ENCODE data around the gene ADARB2. TPM values are rescaled to one million over a fixed set of nuclear protein-coding genes. Genes with fewer than 3 reads are reported as not detected.

Gene ADARB2
- total RNA-seq, 4 donors from 2014 or later = 0.80 to 4.9 (median 2.3) TPM

DNA sequence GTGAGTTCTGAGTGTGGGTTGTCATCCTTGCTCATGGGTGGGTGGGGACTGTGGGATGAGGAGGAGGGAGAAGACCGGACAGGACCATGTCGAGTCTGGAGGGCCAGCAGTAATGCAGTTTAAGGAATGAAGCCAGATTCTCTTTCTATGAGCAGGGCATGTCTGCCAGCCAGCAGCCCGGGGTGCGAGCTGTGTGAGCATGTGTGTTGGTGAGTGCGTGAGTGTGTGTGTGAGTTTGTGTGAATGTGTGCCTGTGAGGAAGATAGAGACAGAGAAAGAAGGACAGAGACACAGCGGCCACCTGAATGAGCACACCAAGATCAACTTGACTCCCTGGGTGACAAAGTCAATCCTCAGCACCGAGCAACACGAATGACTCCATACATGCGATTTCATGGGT lies 52.3 kb downstream of the ADARB2 start:
- intact Hi-C loops (cut with DNase I; ENCODE audit: low total_unique reads) (no loop called here), in situ Hi-C loops (cut with MboI; ENCODE audit: low pct_ligation_motif_present in 1 of 4, low pct_unique_long_range_greater_than_20kb in 1 of 4, low sequenced_read_pairs in 3 of 4) (no loop called here)
- TF ChIP-seq, protein P1, sequence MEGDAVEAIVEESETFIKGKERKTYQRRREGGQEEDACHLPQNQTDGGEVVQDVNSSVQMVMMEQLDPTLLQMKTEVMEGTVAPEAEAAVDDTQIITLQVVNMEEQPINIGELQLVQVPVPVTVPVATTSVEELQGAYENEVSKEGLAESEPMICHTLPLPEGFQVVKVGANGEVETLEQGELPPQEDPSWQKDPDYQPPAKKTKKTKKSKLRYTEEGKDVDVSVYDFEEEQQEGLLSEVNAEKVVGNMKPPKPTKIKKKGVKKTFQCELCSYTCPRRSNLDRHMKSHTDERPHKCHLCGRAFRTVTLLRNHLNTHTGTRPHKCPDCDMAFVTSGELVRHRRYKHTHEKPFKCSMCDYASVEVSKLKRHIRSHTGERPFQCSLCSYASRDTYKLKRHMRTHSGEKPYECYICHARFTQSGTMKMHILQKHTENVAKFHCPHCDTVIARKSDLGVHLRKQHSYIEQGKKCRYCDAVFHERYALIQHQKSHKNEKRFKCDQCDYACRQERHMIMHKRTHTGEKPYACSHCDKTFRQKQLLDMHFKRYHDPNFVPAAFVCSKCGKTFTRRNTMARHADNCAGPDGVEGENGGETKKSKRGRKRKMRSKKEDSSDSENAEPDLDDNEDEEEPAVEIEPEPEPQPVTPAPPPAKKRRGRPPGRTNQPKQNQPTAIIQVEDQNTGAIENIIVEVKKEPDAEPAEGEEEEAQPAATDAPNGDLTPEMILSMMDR (IDR thresholded peaks at IDR 0.05) = no peak
- TF ChIP-seq EP300 (IDR thresholded peaks at IDR 0.05; ENCODE audit: low read depth) (no peak), POLR2A (IDR thresholded peaks at IDR 0.05) (no peak), POLR2AphosphoS5 (IDR thresholded peaks at IDR 0.05) (no peak)
- DNase-seq = no peak
- Histone ChIP-seq H3K36me3 (no peaks in the 10 kb centered on the region), H3K9me3 (no peaks in the 10 kb centered on the region), H3K4me1 (no peaks in the 10 kb centered on the region), H3K27me3 (no peaks in the 10 kb centered on the region), H3K27ac (no peak overlapping the region), H3K4me3 (no peak overlapping the region)
- 93 to 94% methylated on average over 9 of the region's 9 CpGs for WGBS, 2 donors (ENCODE audit: low coverage in 1 of 2)

DNA sequence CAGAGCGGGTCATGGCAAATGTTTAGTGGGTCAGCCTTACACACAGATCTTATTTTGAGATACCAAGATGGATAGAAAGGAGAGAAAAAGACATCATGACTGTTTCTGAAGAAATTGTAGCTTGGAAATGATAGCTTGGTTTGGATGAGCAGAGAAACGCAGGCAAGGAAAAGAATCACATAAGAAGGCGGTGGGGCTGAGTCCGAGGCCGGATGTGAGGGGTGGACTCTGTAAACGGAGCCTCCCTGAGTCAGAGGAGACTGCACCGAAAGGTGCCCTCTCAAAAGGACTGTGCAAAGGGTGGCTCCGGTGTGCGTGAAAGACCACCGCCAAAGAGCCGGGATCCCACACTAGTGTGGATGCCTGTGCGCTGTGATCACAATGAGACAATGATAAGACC lies 53.7 kb downstream of the ADARB2 start:
- WGBS, 2 donors (ENCODE audit: low coverage in 1 of 2) = 89 to 97% methylated on average over 8 to 12 of the region's 12 CpGs
- Histone ChIP-seq H3K4me1 (no peaks in the 10 kb centered on the region), H3K36me3 (no peaks in the 10 kb centered on the region), H3K27ac (no peak overlapping the region), H3K4me3 (no peak overlapping the region), H3K9me3 (no peaks in the 10 kb centered on the region), H3K27me3 (no peaks in the 10 kb centered on the region)
- TF ChIP-seq EP300 (IDR thresholded peaks at IDR 0.05; ENCODE audit: low read depth) (no peak), POLR2AphosphoS5 (IDR thresholded peaks at IDR 0.05) (no peak)
- TF ChIP-seq, protein P1 (IDR thresholded peaks at IDR 0.05) = no peak
- no peak for DNase-seq
- intact Hi-C loops (cut with DNase I; ENCODE audit: low total_unique reads) (no loop called here), in situ Hi-C loops (cut with MboI; ENCODE audit: low pct_ligation_motif_present in 1 of 4, low pct_unique_long_range_greater_than_20kb in 1 of 4, low sequenced_read_pairs in 3 of 4) (no loop called here)

DNA sequence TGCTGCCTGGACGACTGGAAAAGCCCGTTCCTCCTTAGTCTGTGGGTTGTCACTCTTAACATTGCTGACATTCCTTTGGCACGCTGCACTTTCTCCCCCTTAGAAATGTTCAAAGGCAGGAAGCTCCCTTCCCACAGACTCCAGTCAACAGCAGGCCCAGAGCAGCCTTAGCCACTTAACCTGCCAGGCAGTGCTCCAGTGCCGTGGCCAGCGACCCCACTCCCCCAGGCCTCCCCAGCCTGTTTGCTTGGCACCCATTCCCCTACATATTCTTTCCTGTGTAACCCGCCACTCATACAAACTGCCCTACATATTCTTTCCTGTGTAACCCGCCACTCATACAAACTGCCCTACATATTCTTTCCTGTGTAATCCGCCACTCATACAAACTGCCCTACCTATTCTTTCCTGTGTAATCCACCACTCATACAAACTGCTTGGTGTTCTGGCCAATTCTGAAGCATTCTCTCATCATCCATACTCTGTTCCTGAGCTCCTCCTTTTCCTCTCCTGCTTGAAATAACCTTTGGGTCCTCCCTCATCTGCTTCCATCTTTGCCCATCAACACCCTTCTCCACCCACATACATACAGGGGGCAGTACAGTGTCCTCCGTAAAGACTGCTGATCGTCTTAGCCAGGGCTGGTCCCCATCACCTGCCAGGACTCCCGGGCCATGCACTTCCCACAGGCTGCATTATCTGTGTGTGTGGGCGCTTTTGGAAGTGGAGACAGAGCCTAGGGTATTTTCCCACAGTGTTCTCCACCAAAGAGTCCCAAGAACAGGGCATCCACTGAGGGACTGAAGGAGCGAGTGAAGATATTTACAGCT lies 57.3 kb downstream of the ADARB2 start:
- WGBS, 2 donors (ENCODE audit: low coverage in 1 of 2) = 65 to 74% methylated on average over 13 of the region's 13 CpGs
- Histone ChIP-seq H3K9me3 (no peaks in the 10 kb centered on the region), H3K4me1 (no peaks in the 10 kb centered on the region), H3K4me3 (no peak overlapping the region), H3K27me3 (no peaks in the 10 kb centered on the region), H3K36me3 (no peaks in the 10 kb centered on the region), H3K27ac (no peak overlapping the region)
- in situ Hi-C loops (cut with MboI; ENCODE audit: low pct_ligation_motif_present in 1 of 4, low pct_unique_long_range_greater_than_20kb in 1 of 4, low sequenced_read_pairs in 3 of 4) = no loop called here
- no peak for DNase-seq
- intact Hi-C loops (cut with DNase I; ENCODE audit: low total_unique reads) = no loop called here
- TF ChIP-seq, protein P1 (IDR thresholded peaks at IDR 0.05) = no peak
- no peak for TF ChIP-seq POLR2AphosphoS5 (IDR thresholded peaks at IDR 0.05)
- TF ChIP-seq EP300 (IDR thresholded peaks at IDR 0.05; ENCODE audit: low read depth) = no peak
- no peak for TF ChIP-seq POLR2A (IDR thresholded peaks at IDR 0.05)

DNA sequence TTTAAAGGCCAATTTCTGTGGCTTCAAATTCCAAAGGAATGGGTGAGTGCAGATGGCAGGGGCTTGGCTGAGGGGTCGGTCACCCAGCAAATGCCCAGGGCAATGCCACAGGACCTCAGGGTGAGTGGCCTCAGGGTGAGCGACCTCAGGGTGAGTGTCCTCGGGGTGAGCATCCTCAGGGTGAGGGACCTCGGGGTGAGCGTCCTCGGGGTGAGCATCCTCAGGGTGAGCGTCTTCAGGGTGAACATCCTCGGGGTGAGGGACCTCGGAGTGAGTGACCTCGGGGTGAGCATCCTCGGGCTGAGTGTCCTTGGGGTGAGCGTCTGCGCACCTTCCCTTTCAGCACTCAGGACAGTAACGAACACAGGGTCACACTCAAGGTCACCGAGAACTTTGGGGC lies 59.2 kb downstream of the ADARB2 start:
- H3K4me1 ChIP-seq = no peaks in the 10 kb centered on the region
- intact Hi-C loops (cut with DNase I; ENCODE audit: low total_unique reads) = no loop called here
- WGBS, 2 donors (ENCODE audit: low coverage in 1 of 2) = 78 to 86% methylated on average over 2 to 15 of the region's 15 CpGs
- H3K36me3 ChIP-seq = no peaks in the 10 kb centered on the region
- no peaks in the 10 kb centered on the region for H3K27me3 ChIP-seq
- no peak overlapping the region for H3K27ac ChIP-seq
- no peaks in the 10 kb centered on the region for H3K9me3 ChIP-seq
- no peak for DNase-seq
- H3K4me3 ChIP-seq = no peak overlapping the region
- in situ Hi-C loops (cut with MboI; ENCODE audit: low pct_ligation_motif_present in 1 of 4, low pct_unique_long_range_greater_than_20kb in 1 of 4, low sequenced_read_pairs in 3 of 4) = no loop called here
- TF ChIP-seq POLR2A (IDR thresholded peaks at IDR 0.05) (no peak), POLR2AphosphoS5 (IDR thresholded peaks at IDR 0.05) (no peak), EP300 (IDR thresholded peaks at IDR 0.05; ENCODE audit: low read depth) (no peak)
- TF ChIP-seq, protein P1 (IDR thresholded peaks at IDR 0.05) = no peak
